Heart left ventricle (tissue), 16 donors: Measurements from ENCODE around the gene SSR2. TPM values are rescaled to one million over a fixed set of nuclear protein-coding genes. Genes with fewer than 3 reads are reported as not detected.

Source experiments
- ATAC-seq, 4 donors: fragments of 200-7000 bp; cut with Tn5 transposase; one replicate each; pipeline ENCODE4 v1.9.1; 2020 to 2022; ENCODE audit warnings: moderate library complexity in 4 of 4, mild to moderate bottlenecking in 3 of 4, moderate number of reproducible peaks in 1 of 4
- DNase-seq, 5 donors: peaks; one replicate each; pipeline ENCODE4 v3.0.0-alpha.2; 2020
- H3K27ac ChIP-seq, 12 donors: fragments of 200-600 bp; sonication (generic) in 4 of 12; one replicate each; pipeline versions ENCODE4 v1.5.0 to v1.8.0; 2016 to 2022; ENCODE audit warnings: mild to moderate bottlenecking in 2 of 12
- H3K27me3 ChIP-seq, 9 donors: fragments of 200-600 bp; sonication (generic) in 2 of 9; one replicate each; pipeline versions ENCODE4 v1.5.1 to v1.8.0; 2016 to 2022; ENCODE audit warnings: mild to moderate bottlenecking in 3 of 9
- H3K36me3 ChIP-seq, 9 donors: fragments of 200-600 bp; sonication (generic) in 2 of 9; one replicate each; pipeline versions ENCODE4 v1.5.0 to v1.8.0; 2018 to 2022; ENCODE audit warnings: mild to moderate bottlenecking in 2 of 9
- H3K4me1 ChIP-seq, 12 donors: fragments of 200-600 bp; sonication (generic) in 4 of 12; one replicate each; pipeline versions ENCODE4 v1.5.0 to v1.8.0; 2016 to 2022; ENCODE audit warnings: mild to moderate bottlenecking in 3 of 12
- H3K4me3 ChIP-seq, 12 donors: fragments of 200-600 bp; sonication (generic) in 4 of 12; one replicate each; pipeline versions ENCODE4 v1.5.0 to v1.8.0; 2017 to 2022; ENCODE audit warnings: mild to moderate bottlenecking in 9 of 12, moderate library complexity in 4 of 12
- H3K9me3 ChIP-seq, 12 donors: fragments of 200-600 bp; sonication (generic) in 4 of 12; one replicate each; pipeline versions ENCODE4 v1.5.0 to v1.8.0; 2016 to 2022; ENCODE audit warnings: mild to moderate bottlenecking in 1 of 12
- CTCF ChIP-seq, 12 donors: fragments of 200-600 bp; sonication (generic) in 4 of 12; IDR thresholded peaks; one replicate each; pipeline versions ENCODE4 v1.5.0 to v1.8.0; 2018 to 2022; ENCODE audit warnings: antibody characterized with exemption in 12 of 12, mild to moderate bottlenecking in 5 of 12
- POLR2A ChIP-seq, 2 donors: fragments of 450-650 bp; IDR thresholded peaks; one replicate each; pipeline ENCODE4 v1.6.1; 2017; ENCODE audit warnings: antibody characterized with exemption in 2 of 2, mild to moderate bottlenecking in 2 of 2, moderate library complexity in 2 of 2
- WGBS, 4 donors: extraction: QIAGEN DNeasy Blood & Tissue Kit in 2 of 4; methylation state at CpG; one replicate each; pipeline versions ENCODE4 v1.1.5 to v1.1.7; 2013 to 2018; 5-methylcytosine and 5-hydroxymethylcytosine counted together
- intact Hi-C, 10 donors: fragments of 100-400 bp; cut with DNase I; formaldehyde crosslinking; loops; one replicate each; pipeline versions ENCODE4 v1.11.1 to v1.14.2; 2022
- polyA plus RNA-seq, 2 donors: library from polyadenylated mRNA; stranded (reverse); fragments of 200-250 nt; gene quantifications; one replicate each; pipeline ENCODE4 v1.2.3, GENCODE V29; 2013
- total RNA-seq, 9 donors: library from RNA; depleted of rRNA in 2 of 9; stranded (reverse); fragments of >200 nt in 2 of 9; fragmentation: NEBNext Ultra II Directional in 3 of 9; extraction: Animal tissue kit (Norgen Biotek cat#: 25700) in 3 of 9; gene quantifications; one replicate each; pipeline versions ENCODE4 v1.1.0 to v1.2.4, GENCODE V29; 2016 to 2023
- donor health status: ischemic (EF 13 %, LVEDD 7.1; RV severe dilation, severe dysfunction).
- donor health status: healthy with polysubstance abuse.
- donor health status: DM: no; HTN: yes; CAD: no.
- donor health status: DM: no; HTN: no; CAD: no.
- donor health status: ischemic (EF 25% LVEDD 6.9; RV normal size, moderate dysfunction).
- donor health status: ischemic (EF 25% LVEDD 5.7; RV mildly dilated, moderate dysfunction).
- donor health status: healthy.
- donor health status: DM: yes; HTN: yes; CAD: no.
- donor health status: ischemic (EF 35%, LVEDD 5.7; RV mildly dilated, moderate dysfunction).
- donor health status: nonischemic (EF 11% LVEDD 7.7; RV severe dilation, severe dysfunction).
- donor health status: DM: yes; HTN: yes; CAD: no.
- donor health status: PGD.
- donor health status: ischemic (EF 29% LVEDD 5.4; RV normal size, mild dysfunction).
- donor health status: nonischemic (EF 23%, LVEDD 6.1; RV moderate dilation, normal function).

Gene SSR2
- total and polyA plus RNA-seq, 11 donors = 63.9 to 282 (median 81.2) TPM

GRCh38 chr1:155960081-155960745, 60.5 kb downstream of the SSR2 start:
- Histone ChIP-seq H3K27me3 (no peaks in the 10 kb centered on the region), H3K27ac (peak overlapping the region in 11 of 12 donors; percentile 58 to 89 (median 71)), H3K9me3 (no peaks in the 10 kb centered on the region), H3K4me3 (no peak overlapping the region), H3K4me1 (peaks cover 11 to 53% (median 33%) of the 10 kb centered on the region in 12 donors), H3K36me3 (peaks cover 1 to 100% (median 99%) of the 10 kb centered on the region in 9 donors)
- intact Hi-C loops = no loop called here
- ATAC-seq = peak in 3 of 4 donors; percentile 12 to 20 (median 12)
- WGBS, 4 donors = 62 to 71% (median 63%) methylated on average over 3 of the region's 3 CpGs
- TF ChIP-seq POLR2A (IDR thresholded peaks at IDR 0.05) (no peak), CTCF (IDR thresholded peaks at IDR 0.05) (no peak)
- DNase-seq = no peak

Other genes with a start within 250 kb of the SSR2 start
- 10 to 100 TPM; 16.2 to 38.0 (median 23.4) TPM for gene GON4L, start 163.7 kb downstream of the SSR2 start, total RNA-seq
- 10 to 100 TPM; 10.9 to 15.8 TPM for gene GON4L, start 163.7 kb downstream of the SSR2 start, polyA plus RNA-seq
- gene SYT11, start 161.4 kb downstream of the SSR2 start, total RNA-seq = 10 to 100 TPM; 10.7 to 26.3 (median 16.0) TPM
- gene SYT11, start 161.4 kb downstream of the SSR2 start, polyA plus RNA-seq = 10 to 100 TPM in 1 of 2 donors, 1 to 10 TPM in 1; 2.2 to 15.1 TPM
- 10 to 100 TPM; 15.1 to 33.3 (median 20.0) TPM for gene RIT1, start 109.6 kb downstream of the SSR2 start, total RNA-seq
- 10 to 100 TPM in 1 of 2 donors, 1 to 10 TPM in 1; 8.1 to 20.1 TPM for gene RIT1, start 109.6 kb downstream of the SSR2 start, polyA plus RNA-seq
- gene KHDC4, start 86.5 kb downstream of the SSR2 start, total RNA-seq = 10 to 100 TPM; 16.9 to 28.0 (median 22.6) TPM
- gene KHDC4, start 86.5 kb downstream of the SSR2 start, polyA plus RNA-seq = 10 to 100 TPM; 17.4 to 19.1 TPM
- gene RXFP4, start 79.3 kb downstream of the SSR2 start, total RNA-seq = not detected
- under 1 TPM in 1 of 2 donors, not detected in 1; 0.07 TPM for gene RXFP4, start 79.3 kb downstream of the SSR2 start, polyA plus RNA-seq
- 10 to 100 TPM; 34.7 to 98.6 (median 61.6) TPM for gene ARHGEF2, start 42.4 kb downstream of the SSR2 start, total RNA-seq
- gene ARHGEF2, start 42.4 kb downstream of the SSR2 start, polyA plus RNA-seq = 10 to 100 TPM; 23.9 to 28.8 TPM
- gene UBQLN4, start 32.8 kb upstream of the SSR2 start, total RNA-seq = 10 to 100 TPM; 21.0 to 34.1 (median 26.9) TPM
- 10 to 100 TPM; 15.1 to 37.3 TPM for gene UBQLN4, start 32.8 kb upstream of the SSR2 start, polyA plus RNA-seq
- 10 to 100 TPM; 51.5 to 83.2 (median 61.4) TPM for gene LAMTOR2, start 33.8 kb upstream of the SSR2 start, total RNA-seq
- gene LAMTOR2, start 33.8 kb upstream of the SSR2 start, polyA plus RNA-seq = 100 to 1,000 TPM in 1 of 2 donors, 10 to 100 TPM in 1; 88.6 to 106 TPM
- not detected for gene RAB25, start 40.2 kb upstream of the SSR2 start, total RNA-seq
- under 1 TPM in 1 of 2 donors, not detected in 1; 0.38 TPM for gene RAB25, start 40.2 kb upstream of the SSR2 start, polyA plus RNA-seq
- gene MEX3A, start 61.5 kb upstream of the SSR2 start, total RNA-seq = under 1 TPM; 0.12 to 0.53 (median 0.32) TPM
- gene MEX3A, start 61.5 kb upstream of the SSR2 start, polyA plus RNA-seq = under 1 TPM; 0.15 to 0.42 TPM
- gene LMNA, start 93.8 kb upstream of the SSR2 start, total RNA-seq = 100 to 1,000 TPM; 223 to 396 (median 279) TPM
- gene LMNA, start 93.8 kb upstream of the SSR2 start, polyA plus RNA-seq = 100 to 1,000 TPM; 257 to 272 TPM
- 10 to 100 TPM in 1 of 9 donors, 1 to 10 TPM in 5, under 1 TPM in 3; 0.60 to 10.2 (median 1.6) TPM for gene SEMA4A, start 132.6 kb upstream of the SSR2 start, total RNA-seq
- gene SEMA4A, start 132.6 kb upstream of the SSR2 start, polyA plus RNA-seq = 1 to 10 TPM in 1 of 2 donors, under 1 TPM in 1; 0.90 to 1.8 TPM
- gene SLC25A44, start 173.2 kb upstream of the SSR2 start, total RNA-seq = 10 to 100 TPM; 16.4 to 27.4 (median 20.5) TPM
- 10 to 100 TPM in 1 of 2 donors, 1 to 10 TPM in 1; 5.8 to 29.3 TPM for gene SLC25A44, start 173.2 kb upstream of the SSR2 start, polyA plus RNA-seq
- 100 to 1,000 TPM in 1 of 9 donors, 10 to 100 TPM in 8; 57.8 to 116 (median 62.4) TPM for gene PMF1, start 192.1 kb upstream of the SSR2 start, total RNA-seq
- gene PMF1, start 192.1 kb upstream of the SSR2 start, polyA plus RNA-seq = 100 to 1,000 TPM; 104 to 122 TPM
- under 1 TPM in 6 of 9 donors, not detected in 3; 0.37 to 0.99 (median 0.65) TPM for gene BGLAP, start 221.2 kb upstream of the SSR2 start, total RNA-seq
- under 1 TPM; 0.32 to 0.57 TPM for gene BGLAP, start 221.2 kb upstream of the SSR2 start, polyA plus RNA-seq
- 1 to 10 TPM in 3 of 9 donors, under 1 TPM in 4, not detected in 2; 0.42 to 1.9 (median 0.92) TPM for gene PAQR6, start 227.1 kb upstream of the SSR2 start, total RNA-seq
- gene PAQR6, start 227.1 kb upstream of the SSR2 start, polyA plus RNA-seq = under 1 TPM; 0.26 to 0.61 TPM